Subcutaneous abdominal adipose tissue (tissue), 5 donors: ENCODE data around the gene CXorf38.
A peak's percentile ranks its signal among the peaks of the same experiment; 100 is the strongest.

Experiments
- H3K27ac ChIP-seq: one replicate; pipeline ENCODE4 v1.7.0; 2013; ENCODE audit warnings: low read depth, mild to moderate bottlenecking, inconsistent platforms, low read length, moderate library complexity
- H3K27me3 ChIP-seq, 5 donors: one replicate each; pipeline ENCODE4 v1.7.0; 2013; ENCODE audit warnings: low read length in 5 of 5, inconsistent platforms in 1 of 5; ENCODE audit not compliant: control insufficient read depth in 5 of 5, insufficient read depth in 4 of 5
- H3K36me3 ChIP-seq, 5 donors: one replicate each; pipeline ENCODE4 v1.7.0; 2013; ENCODE audit warnings: low read length in 5 of 5; ENCODE audit not compliant: control insufficient read depth in 5 of 5, insufficient read depth in 5 of 5
- H3K4me1 ChIP-seq, 5 donors: one replicate each; pipeline ENCODE4 v1.7.0; 2013; ENCODE audit warnings: low read length in 5 of 5, mild to moderate bottlenecking in 3 of 5, moderate library complexity in 1 of 5; ENCODE audit not compliant: control insufficient read depth in 5 of 5, insufficient read depth in 5 of 5
- H3K4me3 ChIP-seq, 5 donors: one replicate each; pipeline ENCODE4 v1.7.0; 2013; ENCODE audit warnings: low read length in 5 of 5, low read depth in 1 of 5
- H3K9ac ChIP-seq, 5 donors: one replicate each; pipeline ENCODE4 v1.7.0; 2013; ENCODE audit warnings: low read length in 5 of 5, mild to moderate bottlenecking in 4 of 5, moderate library complexity in 3 of 5
- H3K9me3 ChIP-seq, 5 donors: one replicate each; pipeline ENCODE4 v1.7.0; 2013; ENCODE audit warnings: low read length in 5 of 5; ENCODE audit not compliant: control insufficient read depth in 5 of 5
- donor health status: healthy.
- donor health status: healthy.
- donor health status: healthy.
- donor health status: healthy.
- donor health status: healthy.

CXorf38 gene, protein sequence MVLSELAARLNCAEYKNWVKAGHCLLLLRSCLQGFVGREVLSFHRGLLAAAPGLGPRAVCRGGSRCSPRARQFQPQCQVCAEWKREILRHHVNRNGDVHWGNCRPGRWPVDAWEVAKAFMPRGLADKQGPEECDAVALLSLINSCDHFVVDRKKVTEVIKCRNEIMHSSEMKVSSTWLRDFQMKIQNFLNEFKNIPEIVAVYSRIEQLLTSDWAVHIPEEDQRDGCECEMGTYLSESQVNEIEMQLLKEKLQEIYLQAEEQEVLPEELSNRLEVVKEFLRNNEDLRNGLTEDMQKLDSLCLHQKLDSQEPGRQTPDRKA

DNA sequence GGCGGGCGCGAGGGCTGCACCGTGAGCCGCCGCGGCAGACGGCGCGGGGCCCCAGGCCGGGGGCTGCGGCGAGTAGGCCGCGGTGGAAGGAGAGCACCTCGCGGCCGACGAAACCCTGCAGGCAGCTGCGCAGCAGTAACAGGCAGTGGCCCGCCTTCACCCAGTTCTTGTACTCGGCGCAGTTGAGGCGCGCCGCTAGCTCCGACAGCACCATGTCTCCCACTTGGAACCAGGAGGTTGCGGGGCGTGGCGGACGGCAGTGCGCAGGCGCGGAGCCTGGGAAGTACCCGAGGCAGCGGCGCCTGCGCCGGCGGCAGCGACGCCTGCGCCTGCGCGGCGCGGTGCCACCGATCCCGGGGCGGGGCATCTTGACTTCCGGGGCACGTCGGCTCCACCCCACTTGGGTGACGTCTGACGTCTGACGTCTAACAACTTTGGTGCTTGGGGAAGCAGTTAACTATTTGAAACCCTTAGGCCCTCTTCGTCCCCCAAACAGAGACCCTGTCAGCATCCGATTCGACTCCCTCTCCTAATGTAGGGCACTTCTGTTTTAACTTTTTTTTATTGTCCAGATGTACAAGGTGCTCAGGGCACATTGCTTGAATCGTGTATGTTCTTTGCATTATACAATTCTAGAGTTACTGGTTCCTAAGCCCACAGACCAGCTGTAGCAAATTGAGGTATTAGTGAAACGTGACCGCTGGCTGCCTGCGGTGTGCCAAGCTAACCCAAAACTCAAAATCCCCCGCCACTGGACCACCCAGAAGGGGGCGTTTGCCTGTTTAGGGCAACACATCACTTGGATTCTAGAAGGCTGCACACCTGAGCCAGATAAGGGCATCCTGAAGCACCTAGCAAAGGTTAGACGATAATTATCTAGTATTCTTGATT is at the start of gene CXorf38:
Gene CXorf38 (minus strand): TSS at position 255 of the 891 bp plus-strand sequence. CDS start 41 bp downstream, at position 214.
- Histone ChIP-seq H3K9ac (peak within 1 kb of the TSS; percentile 35 to 79 (median 65)), H3K4me1 (peaks cover 16 to 46% (median 36%) of the 10 kb centered on the region in 5 donors), H3K27ac (peak within 1 kb of the TSS; percentile 85), H3K27me3 (peaks cover 0 to 4% (median 0%) of the 10 kb centered on the region in 5 donors), H3K4me3 (peak within 1 kb of the TSS; percentile 76 to 85 (median 80)), H3K9me3 (no peaks in the 10 kb centered on the region), H3K36me3 (peaks cover 0 to 2% (median 0%) of the 10 kb centered on the region in 5 donors)

DNA sequence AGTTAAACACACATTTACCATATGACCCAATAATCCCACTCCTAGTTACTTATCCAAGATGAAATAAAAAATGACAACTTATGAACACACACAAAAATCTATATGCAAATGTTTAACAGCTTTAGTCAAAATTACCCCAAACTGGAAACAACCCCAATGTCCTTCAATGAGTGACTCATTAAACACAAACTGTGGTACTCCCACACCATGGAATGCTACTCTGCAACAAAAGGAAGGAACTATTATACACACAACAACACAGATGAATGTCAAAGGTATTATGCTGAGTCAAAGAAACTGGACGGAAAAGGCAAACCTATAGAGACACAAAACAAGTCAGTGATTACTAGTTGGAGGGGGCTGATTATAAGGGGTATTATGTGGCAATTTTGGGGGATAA is 47.4 kb upstream of the CXorf38 start:
- H3K27ac ChIP-seq = no peak overlapping the region

DNA sequence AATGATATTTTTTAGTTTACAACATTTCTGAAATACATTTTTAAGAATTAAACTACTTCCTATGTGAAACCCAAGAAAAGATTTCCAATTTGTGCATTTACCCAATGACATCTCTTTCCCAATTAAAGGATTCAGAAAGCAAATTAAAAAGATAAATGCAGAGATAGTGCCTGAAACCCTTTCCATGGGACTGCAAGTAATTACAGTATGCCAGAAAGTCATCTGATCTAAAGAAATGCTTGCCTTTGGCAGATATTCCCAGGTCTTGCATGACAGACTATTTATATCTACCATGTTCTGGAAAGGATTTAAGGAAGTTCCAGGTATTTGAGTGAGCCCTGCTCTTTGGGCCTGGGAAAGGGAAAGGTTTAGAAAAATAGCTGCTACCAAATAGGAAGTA is 41.6 kb upstream of the CXorf38 start:
- no peak overlapping the region for H3K27ac ChIP-seq
- no peak overlapping the region for H3K9ac ChIP-seq
- no peak overlapping the region for H3K4me3 ChIP-seq
- peaks cover 4 to 34% (median 13%) of the 10 kb centered on the region in 5 donors for H3K36me3 ChIP-seq
- H3K4me1 ChIP-seq = no peaks in the 10 kb centered on the region
- no peaks in the 10 kb centered on the region for H3K9me3 ChIP-seq
- peaks cover 0 to 3% (median 0%) of the 10 kb centered on the region in 5 donors for H3K27me3 ChIP-seq

More for the DNA sequence above, 47.4 kb upstream of the CXorf38 start:
- H3K9me3 ChIP-seq = peaks cover 0 to 5% (median 0%) of the 10 kb centered on the region in 5 donors
- H3K4me1 ChIP-seq = no peaks in the 10 kb centered on the region
- H3K36me3 ChIP-seq = peaks cover 3 to 28% (median 18%) of the 10 kb centered on the region in 5 donors
- no peak overlapping the region for H3K4me3 ChIP-seq
- peaks cover 0 to 3% (median 0%) of the 10 kb centered on the region in 5 donors for H3K27me3 ChIP-seq
- H3K9ac ChIP-seq = no peak overlapping the region

DNA sequence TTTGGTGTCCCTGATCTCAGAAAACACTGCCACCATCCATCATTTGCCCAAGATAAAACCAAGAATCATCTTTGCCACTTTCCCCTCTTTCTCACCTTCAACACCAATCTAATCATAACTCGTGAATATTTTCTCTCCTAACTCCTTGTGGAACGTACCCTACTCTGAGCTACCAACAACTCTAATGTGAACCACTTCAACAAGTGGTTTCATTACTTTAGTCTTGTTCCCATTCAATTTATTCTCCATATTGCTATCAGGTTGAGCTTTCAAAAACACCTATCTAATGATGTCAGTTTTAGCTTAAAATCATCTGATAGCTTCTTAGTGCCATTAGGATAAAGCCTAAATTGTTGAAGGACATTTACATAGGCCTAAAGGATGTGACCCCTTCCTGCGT is 39.8 kb upstream of the CXorf38 start:
- peaks cover 6 to 32% (median 10%) of the 10 kb centered on the region in 5 donors for H3K36me3 ChIP-seq
- H3K4me1 ChIP-seq = no peaks in the 10 kb centered on the region
- H3K9ac ChIP-seq = no peak overlapping the region
- H3K4me3 ChIP-seq = no peak overlapping the region
- H3K9me3 ChIP-seq = no peaks in the 10 kb centered on the region
- H3K27me3 ChIP-seq = peaks cover 0 to 2% (median 0%) of the 10 kb centered on the region in 5 donors
- no peak overlapping the region for H3K27ac ChIP-seq

DNA sequence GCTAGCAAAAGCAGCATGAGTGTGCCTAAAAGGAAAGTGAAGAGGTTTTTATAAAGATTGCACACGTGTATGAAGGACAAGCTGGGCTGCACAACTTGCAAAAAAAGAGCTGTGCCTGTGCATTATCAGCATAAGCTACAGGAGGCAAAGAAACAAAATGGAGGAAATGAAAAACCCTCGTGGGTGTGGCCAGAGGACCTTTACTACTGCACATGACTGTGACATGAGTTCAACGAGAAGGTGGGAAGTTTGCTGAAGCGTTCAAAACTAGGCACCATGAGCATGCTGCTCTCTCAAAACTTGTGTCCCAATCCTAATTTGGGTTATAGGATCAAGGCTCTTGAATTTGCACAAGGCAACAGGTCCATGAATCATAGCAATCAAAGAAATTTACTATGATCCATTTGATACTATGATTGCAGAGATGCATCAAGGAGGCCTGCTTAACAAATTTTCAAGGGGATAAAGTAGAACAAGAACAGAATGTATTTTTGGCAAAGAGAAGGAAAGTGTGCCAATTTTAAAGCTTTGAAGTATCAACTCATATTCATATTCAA is 38.1 kb upstream of the CXorf38 start:
- peaks cover 0 to 4% (median 0%) of the 10 kb centered on the region in 5 donors for H3K27me3 ChIP-seq

DNA sequence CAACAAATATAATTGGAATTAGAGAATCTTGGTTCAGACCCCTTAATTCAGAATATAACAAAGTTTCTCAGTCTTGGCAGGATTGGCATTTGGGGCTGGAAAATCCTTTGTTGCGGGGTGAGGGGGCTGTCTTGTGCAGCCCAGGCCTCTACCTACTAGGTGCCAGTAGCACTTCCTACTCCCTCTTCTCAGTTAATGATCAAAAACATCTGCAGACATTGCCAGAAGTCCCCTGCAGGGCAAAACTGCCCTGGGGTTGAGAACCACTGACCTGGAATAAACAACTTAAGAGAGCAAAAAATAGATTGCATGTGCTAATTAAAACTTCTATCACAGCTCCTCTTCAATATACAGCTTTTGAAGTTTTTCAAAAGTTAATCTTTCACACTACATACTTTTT is 36.7 kb upstream of the CXorf38 start:
- peaks cover 9 to 38% (median 17%) of the 10 kb centered on the region in 5 donors for H3K36me3 ChIP-seq
- no peaks in the 10 kb centered on the region for H3K4me1 ChIP-seq
- H3K9me3 ChIP-seq = no peaks in the 10 kb centered on the region
- peaks cover 0 to 6% (median 0%) of the 10 kb centered on the region in 5 donors for H3K27me3 ChIP-seq
- no peak overlapping the region for H3K4me3 ChIP-seq
- no peak overlapping the region for H3K27ac ChIP-seq
- no peak overlapping the region for H3K9ac ChIP-seq

More for the DNA sequence above, 38.1 kb upstream of the CXorf38 start:
- peaks cover 5 to 34% (median 10%) of the 10 kb centered on the region in 5 donors for H3K36me3 ChIP-seq
- H3K4me3 ChIP-seq = no peak overlapping the region
- H3K27ac ChIP-seq = no peak overlapping the region
- H3K4me1 ChIP-seq = no peaks in the 10 kb centered on the region
- H3K9me3 ChIP-seq = no peaks in the 10 kb centered on the region
- H3K9ac ChIP-seq = no peak overlapping the region

DNA sequence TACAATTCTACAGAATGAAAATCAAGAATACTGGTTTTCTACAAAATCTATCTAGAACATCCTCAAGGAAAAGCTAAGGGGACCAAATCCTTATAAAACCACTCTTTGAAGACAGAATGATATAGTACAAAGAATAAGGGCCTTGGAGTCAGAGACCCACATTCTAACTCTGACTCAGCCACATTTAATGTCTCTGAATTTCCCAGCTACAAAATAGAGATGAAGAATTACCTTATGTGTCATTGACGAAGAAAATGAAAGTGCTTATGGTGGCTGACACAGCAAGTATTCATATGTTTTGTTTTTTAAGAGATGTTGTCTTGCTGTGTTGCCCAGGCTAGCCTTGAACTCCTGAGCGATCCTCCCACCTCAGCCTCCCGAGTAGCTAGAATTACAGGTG is 35.9 kb upstream of the CXorf38 start:
- Histone ChIP-seq H3K4me1 (no peaks in the 10 kb centered on the region), H3K9ac (no peak overlapping the region), H3K9me3 (no peaks in the 10 kb centered on the region), H3K27ac (no peak overlapping the region), H3K36me3 (peaks cover 9 to 35% (median 17%) of the 10 kb centered on the region in 5 donors), H3K27me3 (peaks cover 0 to 6% (median 0%) of the 10 kb centered on the region in 5 donors), H3K4me3 (no peak overlapping the region)

DNA sequence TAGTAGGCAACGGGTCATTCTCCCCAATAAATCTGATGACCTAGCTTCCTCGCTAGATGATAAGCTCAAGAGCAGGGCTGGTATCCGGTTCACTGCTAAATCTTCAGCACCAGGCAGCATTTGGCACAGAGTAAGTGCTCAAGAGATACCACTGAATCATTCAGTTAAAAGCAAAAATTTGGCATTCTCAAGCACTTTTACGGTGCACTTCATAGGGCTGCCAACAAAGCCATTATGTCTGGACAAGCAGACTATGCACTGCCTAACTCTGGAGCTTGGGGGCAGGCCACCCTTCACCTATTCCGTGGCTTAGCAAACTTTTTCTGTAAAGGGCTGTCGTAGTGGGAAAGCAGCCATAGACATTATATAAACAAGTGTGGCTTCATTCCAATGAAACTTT is 23.8 kb upstream of the CXorf38 start:
- peaks cover 0 to 6% (median 0%) of the 10 kb centered on the region in 5 donors for H3K27me3 ChIP-seq
- no peak overlapping the region for H3K4me3 ChIP-seq
- H3K9ac ChIP-seq = no peak overlapping the region
- H3K27ac ChIP-seq = no peak overlapping the region
- H3K36me3 ChIP-seq = peaks cover 13 to 49% (median 38%) of the 10 kb centered on the region in 5 donors
- no peaks in the 10 kb centered on the region for H3K9me3 ChIP-seq
- H3K4me1 ChIP-seq = peaks cover 0 to 1% (median 0%) of the 10 kb centered on the region in 5 donors

DNA sequence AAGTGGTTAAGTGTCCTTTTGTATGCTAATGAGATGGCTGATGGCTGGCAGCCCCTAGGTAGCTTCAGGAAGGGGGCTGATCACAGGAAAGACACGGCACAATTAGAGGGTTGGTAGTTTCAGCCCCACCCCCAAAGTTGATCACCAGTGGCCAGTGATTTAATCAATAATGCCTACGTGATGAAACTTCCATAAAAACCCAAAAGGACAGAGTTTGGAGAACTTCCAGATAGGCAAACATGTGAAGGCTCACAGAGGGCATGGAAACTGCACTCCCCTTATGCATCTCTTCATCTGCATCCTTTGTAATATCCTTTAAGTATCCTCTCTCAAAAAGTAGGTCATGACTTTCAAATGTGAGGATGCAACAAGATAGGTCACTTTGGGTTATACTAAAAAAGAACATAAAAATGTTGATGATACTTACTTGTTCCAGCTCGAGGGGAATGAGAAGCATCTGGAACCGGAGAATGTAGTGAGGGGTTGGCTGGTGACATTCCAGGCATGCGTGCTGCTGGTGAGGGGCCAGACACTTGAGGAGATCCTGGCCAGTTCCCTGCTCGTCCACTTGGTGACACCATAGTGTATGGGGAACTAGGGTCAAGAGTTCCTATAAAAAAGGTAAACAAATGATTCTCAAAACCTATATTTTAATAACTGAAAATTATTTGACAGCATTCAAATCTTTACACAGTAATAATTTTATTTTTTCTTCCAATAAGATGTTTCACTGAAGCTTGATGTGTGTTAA is 16.7 kb upstream of the CXorf38 start:
- no peak overlapping the region for H3K27ac ChIP-seq
- H3K4me1 ChIP-seq = peaks cover 0 to 1% (median 0%) of the 10 kb centered on the region in 5 donors
- no peaks in the 10 kb centered on the region for H3K9me3 ChIP-seq
- peaks cover 0 to 14% (median 0%) of the 10 kb centered on the region in 5 donors for H3K27me3 ChIP-seq
- no peak overlapping the region for H3K9ac ChIP-seq
- no peak overlapping the region for H3K4me3 ChIP-seq
- peaks cover 23 to 39% (median 27%) of the 10 kb centered on the region in 5 donors for H3K36me3 ChIP-seq
